GOT3 (cell line): ENCODE data around the gene KIRREL2.
"Not testable (repeated sequence)": the region's sequence is repeated elsewhere in the genome, so short reads cannot be mapped to it uniquely, and the experiment has no call there.

Experiments used
- DNase-seq: peaks from one replicate; lab custom pipeline; 2025; ENCODE audit warnings: mixed read lengths; lab: John Stamatoyannopoulos, UW

The KIRREL2 gene

GRCh38 chr19:35856546-35857149, at the start of gene KIRREL2:
TSS of gene KIRREL2 (plus strand) at chr19:35856911. CDS start at chr19:35857120, 209 bp downstream.
- DNase-seq, result no peak

GRCh38 chr19:35807633-35808032, 49.1 kb upstream of the KIRREL2 start:
- DNase-seq, result no peak

- DNase-seq, result no peak
These were observed 45.1 kb upstream of the KIRREL2 start for GRCh38 chr19:35811317-35812219.

- no peak for DNase-seq
These were observed 44.3 kb upstream of the KIRREL2 start, which contains the start of gene PRODH2 for GRCh38 chr19:35812220-35813042. TSS of gene PRODH2 (minus strand) at chr19:35812845. CDS start at chr19:35812805, 40 bp downstream.

- no peak for DNase-seq
These were observed 43.4 kb upstream of the KIRREL2 start for GRCh38 chr19:35813043-35813890.

GRCh38 chr19:35816262-35816661, 40.4 kb upstream of the KIRREL2 start:
- DNase-seq, result no peak

GRCh38 chr19:35816846-35817245, 39.9 kb upstream of the KIRREL2 start:
- no peak for DNase-seq

GRCh38 chr19:35818445-35818844, 38.3 kb upstream of the KIRREL2 start:
- DNase-seq, result no peak

- DNase-seq, result no peak
These were observed 34.1 kb upstream of the KIRREL2 start for GRCh38 chr19:35822579-35822978.

GRCh38 chr19:35824150-35824549, 32.6 kb upstream of the KIRREL2 start:
- DNase-seq, result no peak

- DNase-seq, result peak; percentile 10
These were observed 27.9 kb upstream of the KIRREL2 start for GRCh38 chr19:35828692-35829301.

- DNase-seq, result no peak
These were observed 25.7 kb upstream of the KIRREL2 start for GRCh38 chr19:35830986-35831385.

GRCh38 chr19:35832054-35832453, 24.7 kb upstream of the KIRREL2 start:
- DNase-seq, result no peak

- DNase-seq, result no peak
These were observed 22.7 kb upstream of the KIRREL2 start for GRCh38 chr19:35833972-35834371.

- DNase-seq, result not testable (repeated sequence)
These were observed 20.6 kb upstream of the KIRREL2 start for GRCh38 chr19:35836096-35836495.

GRCh38 chr19:35841961-35842595, 14.6 kb upstream of the KIRREL2 start:
- DNase-seq, result no peak

- no peak for DNase-seq
These were observed 13.9 kb upstream of the KIRREL2 start for GRCh38 chr19:35842666-35843272.

- no peak for DNase-seq
These were observed 12.8 kb upstream of the KIRREL2 start for GRCh38 chr19:35843676-35844481.
